HEK293T (cell line): Measurements from ENCODE around the gene HPCAL1.
A peak's percentile ranks its signal among the peaks of the same experiment; 100 is the strongest.

ENCODE experiments used
- CTCF ChIA-PET: fragments of 350-600 bp; formaldehyde crosslinking; extraction: SDS; loops from one replicate; lab custom pipeline; 2021; ENCODE audit warnings: antibody characterized with exemption, inconsistent platforms; lab: Yijun Ruan, JAX
- POLR2A ChIA-PET: fragments of 350-600 bp; formaldehyde crosslinking; extraction: SDS; loops from one replicate; lab custom pipeline; 2020; ENCODE audit warnings: antibody characterized with exemption, inconsistent platforms; lab: Yijun Ruan, JAX
- DNase-seq: peaks from one replicate; pipeline ENCODE4 v3.0.0; 2012; ENCODE audit warnings: mixed read lengths; ENCODE audit errors: extremely low spot score
- ARNT ChIP-seq: fragments of 450-650 bp; IDR thresholded peaks from 2 replicates; pipeline ENCODE4 v1.6.1; 2017; ENCODE audit warnings: mild to moderate bottlenecking
- BHLHE40 ChIP-seq: fragments of 450-650 bp; IDR thresholded peaks from 2 replicates; pipeline ENCODE4 v1.6.1; 2016; ENCODE audit warnings: mild to moderate bottlenecking, moderate library complexity, borderline replicate concordance
- CTBP1 ChIP-seq: fragments of 450-650 bp; IDR thresholded peaks from 2 replicates; pipeline ENCODE4 v1.6.1; 2016; ENCODE audit warnings: borderline replicate concordance
- ELF4 ChIP-seq: fragments of 450-650 bp; IDR thresholded peaks from 2 replicates; pipeline ENCODE4 v1.6.1; 2017; ENCODE audit warnings: antibody characterized with exemption
- FOXA1 ChIP-seq: fragments of 450-650 bp; IDR thresholded peaks from 2 replicates; pipeline ENCODE4 v1.6.1; 2016; ENCODE audit warnings: mild to moderate bottlenecking
- FOXK2 ChIP-seq: fragments of 450-650 bp; IDR thresholded peaks from 2 replicates; pipeline ENCODE4 v1.6.1; 2016; ENCODE audit warnings: mild to moderate bottlenecking
- FOXM1 ChIP-seq: fragments of 450-650 bp; IDR thresholded peaks from 2 replicates; pipeline ENCODE4 v1.6.1; 2017; ENCODE audit warnings: mild to moderate bottlenecking, borderline replicate concordance
- HDGF ChIP-seq: fragments of 450-650 bp; IDR thresholded peaks from 2 replicates; pipeline ENCODE4 v1.6.1; 2017; ENCODE audit warnings: antibody characterized with exemption, borderline replicate concordance
- L3MBTL2 ChIP-seq: fragments of 450-650 bp; conservative IDR thresholded peaks from 2 replicates; pipeline ENCODE4 v1.6.1; 2016; ENCODE audit warnings: mild to moderate bottlenecking
- LEF1 ChIP-seq: fragments of 450-650 bp; IDR thresholded peaks from 2 replicates; pipeline ENCODE4 v1.6.1; 2017; ENCODE audit warnings: mild to moderate bottlenecking, borderline replicate concordance
- NFRKB ChIP-seq: fragments of 450-650 bp; IDR thresholded peaks from 2 replicates; pipeline ENCODE4 v1.6.1; 2016; ENCODE audit warnings: mild to moderate bottlenecking, moderate library complexity
- SP1 ChIP-seq: fragments of 450-650 bp; IDR thresholded peaks from 2 replicates; pipeline ENCODE4 v1.6.1; 2017
- SUZ12 ChIP-seq: fragments of 450-650 bp; IDR thresholded peaks from 2 replicates; pipeline ENCODE4 v1.6.1; 2016; ENCODE audit warnings: mild to moderate bottlenecking
- TARDBP ChIP-seq: fragments of 450-650 bp; IDR thresholded peaks from 2 replicates; pipeline ENCODE4 v1.6.1; 2016
- ZNF384 ChIP-seq: fragments of 450-650 bp; IDR thresholded peaks from 2 replicates; pipeline ENCODE4 v1.6.1; 2016
- TF ChIP-seq, protein P1 (sequence below): fragments of 450-650 bp; IDR thresholded peaks from 2 replicates; pipeline ENCODE4 v1.6.1; 2016

HPCAL1 gene

DNA sequence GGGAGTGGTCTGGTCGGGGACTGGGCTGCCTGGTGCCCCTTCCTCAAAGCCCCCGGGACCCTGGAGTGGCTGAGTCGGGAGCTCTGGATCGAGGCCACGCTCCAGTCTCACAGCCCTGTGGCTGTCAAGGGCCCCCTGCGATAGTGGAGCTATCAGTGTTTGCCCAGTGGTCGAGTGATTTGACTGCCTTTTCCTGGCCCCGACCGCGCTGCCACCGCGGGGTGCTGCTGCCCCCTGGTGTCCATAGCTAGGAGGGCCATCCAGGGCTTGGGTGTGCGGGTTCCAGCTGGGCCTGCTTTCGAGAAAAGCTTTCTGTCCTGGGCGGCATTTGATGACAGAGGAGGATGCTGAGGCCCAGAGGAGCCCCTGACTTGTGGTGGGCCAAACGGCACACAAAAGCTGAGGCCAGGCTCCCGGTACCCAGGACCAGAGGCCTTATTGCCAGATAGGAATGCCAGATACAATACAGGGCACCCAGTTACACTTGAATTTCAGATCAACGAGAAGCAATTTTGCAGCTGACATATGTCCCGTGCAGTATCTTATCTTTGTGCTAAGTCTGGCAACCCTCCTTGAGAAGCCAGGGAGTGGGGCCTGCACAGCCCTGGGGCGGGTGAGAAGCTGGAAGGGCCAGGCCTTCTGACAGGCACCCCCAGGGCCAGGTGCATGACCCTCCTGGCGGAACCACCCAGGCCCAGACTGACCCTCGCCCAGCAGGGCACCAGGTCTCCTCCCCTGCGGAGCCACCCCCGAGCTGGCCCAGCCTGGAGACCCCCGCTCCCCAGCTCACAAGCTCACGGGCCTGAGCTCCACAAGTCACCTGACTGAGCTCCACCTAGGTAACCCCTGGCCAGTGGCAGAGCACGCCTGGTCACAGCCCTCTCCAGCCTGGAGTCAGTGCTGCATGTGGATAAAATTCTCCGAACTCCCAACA, 132.4 kb downstream of the HPCAL1 start:
- CTCF ChIA-PET = interaction anchor here (0.5 to 2.9 kb wide), 25 partner anchors 9 to 363 kb away, joined by 3 to 20 read pairs (median 3); partner anchors contain the start of gene ODC1
- peak; percentile 89 for DNase-seq
- POLR2A ChIA-PET = interaction anchor here (0.7 to 2.3 kb wide), 3 partner anchors 13 to 363 kb away, joined by 3 to 19 read pairs (median 4); partner anchors contain the start of gene ODC1
- TF ChIP-seq TARDBP = no peak
- TF ChIP-seq, protein P1, sequence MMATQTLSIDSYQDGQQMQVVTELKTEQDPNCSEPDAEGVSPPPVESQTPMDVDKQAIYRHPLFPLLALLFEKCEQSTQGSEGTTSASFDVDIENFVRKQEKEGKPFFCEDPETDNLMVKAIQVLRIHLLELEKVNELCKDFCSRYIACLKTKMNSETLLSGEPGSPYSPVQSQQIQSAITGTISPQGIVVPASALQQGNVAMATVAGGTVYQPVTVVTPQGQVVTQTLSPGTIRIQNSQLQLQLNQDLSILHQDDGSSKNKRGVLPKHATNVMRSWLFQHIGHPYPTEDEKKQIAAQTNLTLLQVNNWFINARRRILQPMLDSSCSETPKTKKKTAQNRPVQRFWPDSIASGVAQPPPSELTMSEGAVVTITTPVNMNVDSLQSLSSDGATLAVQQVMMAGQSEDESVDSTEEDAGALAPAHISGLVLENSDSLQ = no peak
- TF ChIP-seq HDGF = no peak
- no peak for TF ChIP-seq FOXK2
- no peak for TF ChIP-seq SP1
- no peak for TF ChIP-seq ELF4
- TF ChIP-seq CTBP1 = no peak
- TF ChIP-seq FOXM1 = no peak
- no peak for TF ChIP-seq LEF1
- no peak for TF ChIP-seq L3MBTL2
- TF ChIP-seq ZNF384 = no peak

DNA sequence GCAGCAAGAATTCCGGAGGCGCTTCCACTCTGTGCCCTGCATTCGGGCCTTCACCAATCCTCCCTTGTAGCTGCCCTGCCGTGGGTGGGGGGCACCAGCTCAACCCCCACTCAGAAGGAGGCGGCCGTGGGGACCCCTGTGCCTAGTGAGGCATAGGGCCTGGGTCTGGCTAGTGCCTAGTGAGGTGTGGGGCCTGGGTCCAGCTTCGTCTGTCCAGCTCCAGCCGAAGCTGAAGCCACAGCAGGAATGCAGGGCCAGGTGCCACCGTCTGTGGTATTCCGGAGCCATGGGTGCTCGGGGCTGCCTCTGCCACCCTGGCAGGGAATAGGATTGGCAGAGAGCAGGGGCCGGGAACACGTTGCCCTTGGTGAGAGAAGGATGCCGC, 133.1 kb downstream of the HPCAL1 start:
- CTCF ChIA-PET = interaction anchor here (1.0 to 2.9 kb wide), 7 partner anchors 9 to 364 kb away, joined by 3 to 20 read pairs (median 7); no protein-coding TSS in a partner anchor
- TF ChIP-seq ZNF384 (no peak), FOXK2 (no peak), BHLHE40 (no peak), FOXA1 (no peak), ELF4 (no peak), L3MBTL2 (no peak), HDGF (no peak), TARDBP (no peak), FOXM1 (no peak), LEF1 (no peak), SP1 (no peak), CTBP1 (no peak), ARNT (no peak), NFRKB (no peak)
- TF ChIP-seq, protein P1 = no peak
- POLR2A ChIA-PET = interaction anchor here (2.3 kb wide), 1 partner anchor 12 kb away, joined by 19 read pairs; the partner anchor contains the start of gene ODC1
- DNase-seq = no peak

DNA sequence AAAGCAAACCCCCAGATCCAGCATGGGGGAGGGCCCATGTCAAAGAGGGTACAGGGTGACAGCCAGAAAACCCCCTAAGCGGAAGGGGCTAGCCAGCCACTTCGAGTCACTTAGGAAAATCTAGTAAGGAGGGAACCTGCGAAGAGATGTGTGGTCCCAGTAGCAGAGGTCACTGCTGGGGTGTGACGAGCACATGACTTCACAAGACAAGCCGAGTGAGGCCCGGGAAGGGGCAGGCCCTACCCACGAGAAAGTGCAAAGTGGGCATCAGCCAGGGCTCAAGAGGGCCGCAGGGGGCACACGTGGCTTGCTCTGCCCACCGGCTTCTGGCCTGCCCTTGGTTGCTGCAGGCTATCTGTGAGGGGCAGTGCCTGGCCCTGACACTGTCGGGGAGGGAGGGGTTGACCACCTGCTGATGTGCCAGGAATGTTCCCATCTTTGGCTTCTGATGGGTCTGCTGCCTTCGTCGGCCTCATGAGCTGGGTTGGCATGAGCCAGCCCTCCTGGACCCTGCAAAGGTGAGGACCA, 133.9 kb downstream of the HPCAL1 start:
- DNase-seq = no peak
- CTCF ChIA-PET = interaction anchor here (0.9 to 2.9 kb wide), 2 partner anchors 28 to 402 kb away, joined by 4 to 18 read pairs; no protein-coding TSS in a partner anchor
- no peak for TF ChIP-seq FOXA1
- TF ChIP-seq TARDBP = no peak
- no peak for TF ChIP-seq BHLHE40
- TF ChIP-seq ZNF384 = no peak
- no peak for TF ChIP-seq FOXM1
- TF ChIP-seq ARNT = no peak
- TF ChIP-seq HDGF = no peak
- TF ChIP-seq LEF1 = no peak
- no peak for TF ChIP-seq SP1
- TF ChIP-seq SUZ12 = no peak
- TF ChIP-seq, protein P1 = no peak
- TF ChIP-seq ELF4 = no peak
- no peak for TF ChIP-seq CTBP1
- no peak for TF ChIP-seq L3MBTL2
- TF ChIP-seq NFRKB = no peak
- no peak for TF ChIP-seq FOXK2
- POLR2A ChIA-PET = interaction anchor here (1.4 kb wide), 1 partner anchor 11 kb away, joined by 5 read pairs; the partner anchor contains the start of gene ODC1

DNA sequence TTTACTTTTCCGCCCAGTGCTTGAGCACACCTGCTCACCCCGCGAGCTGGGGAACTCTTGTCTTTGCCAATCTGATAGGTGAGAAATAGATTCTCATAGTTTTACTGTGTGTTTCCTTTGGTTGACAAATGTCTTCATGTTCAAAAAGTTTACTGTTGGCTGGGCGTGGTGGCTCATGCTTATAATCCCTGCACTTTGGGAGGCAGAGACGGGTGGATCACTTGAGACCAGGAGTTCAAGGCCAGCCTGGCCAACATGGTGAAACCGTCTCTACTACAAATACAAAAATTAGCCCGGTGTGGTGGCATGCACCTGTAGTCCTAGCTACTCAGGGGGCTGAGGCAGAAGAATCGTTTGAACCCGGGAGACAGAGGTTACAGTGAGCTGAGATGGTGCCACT, 135.1 kb downstream of the HPCAL1 start:
- DNase-seq = no peak
- CTCF ChIA-PET = interaction anchor here (0.9 kb wide), 1 partner anchor 403 kb away, joined by 4 read pairs; no protein-coding TSS in a partner anchor
- POLR2A ChIA-PET = interaction anchor here (1.4 kb wide), 1 partner anchor 10 kb away, joined by 5 read pairs; the partner anchor contains the start of gene ODC1
- TF ChIP-seq SUZ12 (no peak), TARDBP (no peak), FOXA1 (no peak), ZNF384 (no peak), L3MBTL2 (no peak), HDGF (no peak), FOXM1 (no peak), BHLHE40 (no peak), NFRKB (no peak), ARNT (no peak), SP1 (no peak), CTBP1 (no peak), FOXK2 (no peak), ELF4 (no peak), LEF1 (no peak)
- TF ChIP-seq, protein P1 = no peak
